DMS53 treated with DMSO at 0.1 percent for 48 hours (cell line): ENCODE data around the gene OR5AC2.
A peak's percentile ranks its signal among the peaks of the same experiment; 100 is the strongest.

Experiments used
- DNase-seq: peaks from one replicate; lab custom pipeline; 2025; ENCODE audit not compliant: unreplicated experiment; lab: John Stamatoyannopoulos, UW

Gene OR5AC2, protein sequence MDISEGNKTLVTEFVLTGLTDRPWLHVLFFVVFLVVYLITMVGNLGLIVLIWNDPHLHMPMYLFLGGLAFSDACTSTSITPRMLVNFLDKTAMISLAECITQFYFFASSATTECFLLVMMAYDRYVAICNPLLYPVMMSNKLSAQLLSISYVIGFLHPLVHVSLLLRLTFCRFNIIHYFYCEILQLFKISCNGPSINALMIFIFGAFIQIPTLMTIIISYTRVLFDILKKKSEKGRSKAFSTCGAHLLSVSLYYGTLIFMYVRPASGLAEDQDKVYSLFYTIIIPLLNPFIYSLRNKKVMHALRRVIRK

DNA sequence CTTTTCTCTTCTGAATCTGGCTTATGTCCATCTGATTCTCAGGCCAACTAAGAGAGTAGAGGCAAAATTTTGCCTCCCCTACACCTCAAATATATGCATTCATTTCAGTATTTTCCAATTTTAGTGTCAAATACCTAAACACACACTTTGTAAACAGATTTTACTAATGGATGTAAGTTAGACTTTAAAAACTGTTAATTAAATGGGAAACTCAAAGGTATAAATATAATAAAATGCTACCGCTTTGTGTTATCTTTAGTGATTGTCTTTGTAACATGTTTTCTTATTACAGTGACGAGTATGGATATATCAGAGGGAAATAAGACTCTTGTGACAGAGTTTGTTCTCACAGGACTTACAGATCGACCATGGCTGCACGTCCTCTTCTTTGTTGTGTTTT lies at the start of gene OR5AC2:
OR5AC2 (plus strand) TSS at position 301 of the 400 bp plus-strand sequence; CDS start at position 301, 0 bp downstream.
- DNase-seq = no peak

DNA sequence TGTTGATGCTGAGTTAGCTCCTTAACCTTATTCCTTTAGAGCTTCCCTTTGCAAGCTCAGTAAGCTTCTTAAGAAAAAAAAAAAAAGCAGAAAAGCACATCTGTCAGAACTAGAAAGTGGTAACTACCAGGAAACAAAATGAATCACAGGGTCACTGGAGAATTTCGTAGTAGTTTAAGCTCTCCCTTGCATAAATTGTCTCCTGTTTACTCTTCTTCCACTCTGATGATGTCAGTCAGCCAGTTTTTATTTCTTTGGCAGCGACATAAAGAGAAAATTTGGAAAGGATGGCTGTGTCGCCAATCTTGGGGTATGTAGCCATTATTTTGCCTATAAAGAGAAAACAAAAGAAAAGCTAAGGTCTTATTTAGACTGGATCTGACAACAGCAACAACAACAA lies 48.7 kb upstream of the OR5AC2 start:
- no peak for DNase-seq

DNA sequence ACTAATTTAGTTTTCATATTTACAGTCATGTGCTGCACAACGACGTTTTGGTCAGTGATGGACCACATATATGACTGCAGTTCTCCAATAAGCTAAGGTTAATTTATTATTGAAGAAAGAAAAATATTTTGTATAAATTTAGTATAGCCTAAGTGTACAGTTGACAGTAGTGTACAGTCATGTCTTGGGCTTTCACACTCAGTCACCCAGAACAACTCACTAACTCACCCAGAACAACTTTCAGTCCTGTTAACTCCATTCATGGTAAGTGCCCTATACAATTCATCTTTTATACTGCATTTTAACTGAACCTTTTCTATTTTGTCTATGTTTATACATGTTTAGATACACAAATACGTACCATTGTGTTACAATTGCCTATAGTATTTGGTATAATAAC lies 48.1 kb upstream of the OR5AC2 start:
- no peak for DNase-seq

DNA sequence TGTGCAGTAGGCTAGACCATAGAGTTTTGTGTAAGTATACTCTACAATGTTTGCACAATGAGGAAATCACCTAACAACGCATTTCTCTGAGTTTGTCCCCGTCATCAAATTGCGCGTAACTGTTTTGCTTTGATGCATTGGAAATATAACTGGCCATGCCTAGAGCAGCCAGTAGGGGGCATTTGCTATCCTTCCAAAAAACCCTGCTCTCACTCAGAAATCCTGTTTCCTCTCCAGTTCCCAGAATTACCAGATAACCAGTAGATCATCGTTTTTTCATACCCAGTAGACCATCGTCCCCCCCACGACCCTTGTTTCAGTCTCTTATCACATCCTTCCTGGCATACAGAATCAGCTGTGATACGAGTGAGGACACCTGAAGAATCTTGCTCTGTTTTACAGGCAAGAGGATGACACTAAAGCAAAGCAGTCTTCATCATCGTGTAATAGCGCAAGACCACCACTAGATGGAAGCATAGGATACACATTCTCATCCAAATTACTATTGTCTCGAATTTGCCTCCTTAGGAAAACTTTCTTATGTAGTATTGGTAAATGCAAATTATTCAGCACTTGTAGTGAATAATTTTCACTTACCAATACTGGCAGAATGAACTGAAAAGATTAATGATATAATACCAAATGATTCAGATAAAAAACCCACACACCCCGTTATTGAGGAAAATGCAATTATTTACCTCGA lies 47.5 kb upstream of the OR5AC2 start:
- DNase-seq = peak; percentile 89

DNA sequence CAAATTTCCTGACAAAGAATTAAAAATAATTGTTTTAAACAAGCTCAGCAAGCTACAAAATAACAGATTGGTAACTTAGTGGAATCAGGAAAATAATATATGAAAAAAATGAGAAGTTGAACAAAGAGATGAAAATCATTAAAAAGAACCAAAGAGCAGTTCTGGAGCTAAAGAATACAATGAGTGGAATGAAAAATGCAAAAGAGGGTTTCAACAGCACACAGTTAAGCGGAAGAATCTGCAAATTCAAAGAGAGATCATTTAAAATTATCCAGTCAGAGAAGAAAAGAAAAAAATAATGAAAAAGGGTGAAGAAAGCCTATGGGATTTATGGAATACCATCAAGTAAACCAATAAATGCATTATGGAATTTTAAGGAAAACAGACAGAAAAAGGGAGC lies 45.6 kb upstream of the OR5AC2 start:
- no peak for DNase-seq

DNA sequence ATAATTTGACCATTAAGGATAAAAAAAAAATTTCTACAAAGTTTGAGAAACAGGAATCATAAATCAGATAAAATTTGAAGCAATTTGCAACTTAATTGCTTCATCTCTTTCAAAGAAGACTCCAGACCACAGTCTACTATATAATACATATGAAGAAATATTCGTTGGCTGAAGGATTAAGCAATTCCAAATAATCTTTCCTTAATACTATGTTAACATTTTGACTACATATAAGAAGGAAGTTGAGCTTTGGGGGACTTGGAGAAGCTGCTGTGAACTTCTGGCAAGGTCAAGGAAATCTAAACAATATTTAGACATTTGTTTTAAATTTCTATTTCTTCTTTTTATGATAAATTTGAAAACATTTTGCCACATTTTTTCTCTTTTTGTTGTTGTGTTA lies 38.4 kb upstream of the OR5AC2 start:
- no peak for DNase-seq

DNA sequence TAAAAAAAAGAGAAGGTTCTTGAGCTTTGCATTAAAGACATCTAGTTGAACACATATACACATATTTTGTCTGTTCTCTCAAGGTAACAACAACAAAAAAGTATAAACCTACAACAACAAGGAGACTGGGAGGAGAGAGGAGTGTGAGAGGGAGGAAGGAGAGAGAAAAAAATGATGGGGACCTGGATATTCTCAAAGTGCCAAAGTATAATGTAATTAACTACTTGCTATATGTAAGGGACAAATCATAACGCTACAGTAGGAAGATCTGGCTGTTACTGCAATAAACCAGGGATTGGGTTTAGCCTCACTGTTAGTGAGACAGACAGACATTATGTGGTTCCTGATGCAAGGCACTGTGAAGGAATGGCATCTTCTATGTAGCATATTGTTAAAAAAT lies 37.7 kb upstream of the OR5AC2 start:
- DNase-seq = no peak

DNA sequence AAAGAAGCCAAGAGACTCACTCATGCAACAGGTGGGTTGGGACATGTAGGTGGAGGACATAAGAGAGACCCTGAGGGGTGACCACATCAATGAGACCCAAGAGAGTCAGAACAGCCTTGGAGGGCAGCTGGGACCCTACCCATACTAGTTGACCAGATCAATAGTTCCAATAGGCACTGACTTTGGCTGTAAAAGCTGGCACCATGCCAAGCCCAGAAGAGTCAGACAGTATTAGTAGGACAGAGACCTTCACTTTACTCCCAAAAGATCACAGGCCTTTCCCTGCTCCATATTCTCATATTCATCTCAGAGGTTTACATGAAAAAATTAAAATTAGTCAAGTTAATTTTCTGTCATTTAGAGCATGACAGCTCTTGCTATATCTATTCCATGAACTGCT lies 30.9 kb upstream of the OR5AC2 start:
- DNase-seq = no peak

DNA sequence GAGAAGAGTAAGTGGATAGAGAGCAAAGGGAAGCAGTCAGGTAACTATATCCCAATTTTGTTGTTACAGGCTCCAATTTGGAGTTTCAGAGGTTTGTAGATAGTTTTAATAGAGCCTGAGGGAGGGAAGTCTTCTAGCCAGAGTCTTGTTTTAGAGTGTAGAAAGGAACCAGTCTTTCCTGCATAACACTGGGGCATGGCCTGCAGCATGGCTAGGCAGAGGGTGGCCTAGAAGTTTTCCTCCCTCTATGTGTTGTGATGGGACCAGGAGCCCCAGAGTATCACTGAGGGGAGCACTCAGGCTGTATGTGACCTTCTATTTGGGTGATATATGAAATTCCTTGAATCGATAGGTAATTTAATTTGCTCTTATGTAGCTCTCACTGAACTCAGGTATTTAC lies 29.3 kb upstream of the OR5AC2 start:
- DNase-seq = no peak

DNA sequence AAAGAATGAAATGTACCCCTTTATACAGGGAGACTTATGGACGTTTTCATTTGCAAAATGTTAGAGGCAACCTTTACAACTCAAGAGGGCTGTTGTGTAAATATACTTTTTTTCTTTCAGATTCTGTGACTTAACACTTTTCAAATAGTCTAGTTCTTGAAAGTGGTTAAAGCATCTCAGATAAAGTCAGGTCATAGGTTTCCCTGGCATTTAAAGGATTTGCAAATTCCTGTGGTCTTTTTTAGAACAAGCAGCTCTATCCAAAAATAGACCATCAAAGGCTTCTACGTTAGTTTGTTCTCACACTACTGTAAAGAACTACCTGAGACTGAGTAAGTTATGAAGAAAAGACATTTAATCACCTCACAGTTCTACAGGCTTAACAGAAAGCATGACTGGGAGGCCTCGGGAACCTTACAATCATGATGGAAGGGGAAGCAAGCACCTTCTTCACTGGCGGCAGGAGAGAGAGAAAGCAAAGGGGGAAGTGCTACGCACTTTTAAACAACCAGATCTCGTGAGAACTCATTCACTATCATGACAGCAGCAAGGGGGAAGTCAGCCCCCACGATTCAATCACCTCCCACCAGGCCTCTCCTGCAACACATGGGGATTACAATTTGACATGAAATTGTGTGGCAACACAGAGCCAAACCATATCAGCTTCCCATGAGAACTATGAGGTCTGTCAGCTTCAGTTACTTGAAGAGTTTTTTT lies 28.6 kb upstream of the OR5AC2 start:
- no peak for DNase-seq

DNA sequence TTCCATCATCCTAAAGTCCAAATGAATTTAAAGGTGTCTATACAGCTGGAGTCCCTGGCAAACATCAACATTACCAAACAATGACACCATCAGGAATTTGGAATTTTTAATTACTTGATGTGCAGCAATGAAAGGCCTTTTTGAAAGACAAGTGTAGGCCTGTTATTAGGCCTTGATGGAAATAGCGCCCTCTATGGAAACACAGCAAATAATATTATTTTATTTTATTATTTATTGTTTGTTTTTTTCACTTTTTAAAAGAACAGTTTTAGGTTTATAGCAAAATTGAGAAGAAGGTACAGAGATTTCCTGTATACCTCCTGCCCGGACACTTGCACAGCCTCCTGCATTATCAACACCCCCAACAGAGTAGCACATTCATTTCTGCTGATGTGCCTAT lies 18.1 kb upstream of the OR5AC2 start:
- DNase-seq = no peak

DNA sequence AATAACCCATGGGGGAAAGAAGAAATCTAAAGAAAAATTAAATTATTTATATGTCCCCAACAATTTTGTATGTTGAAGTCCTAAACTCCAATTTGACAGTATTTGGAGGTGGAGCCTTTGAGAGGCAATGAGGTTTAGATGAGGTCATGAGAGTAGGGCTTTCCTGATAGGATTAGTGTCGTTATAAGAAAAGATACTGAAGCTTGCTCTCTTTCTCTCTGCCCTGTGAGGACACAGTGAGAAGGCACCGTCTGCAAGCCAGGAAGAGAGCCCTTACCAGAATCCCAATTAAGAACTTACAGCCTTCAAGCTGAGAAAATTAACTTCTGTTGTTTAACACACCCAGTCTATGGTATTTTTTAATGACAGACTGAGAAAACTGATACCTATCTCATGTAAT lies 16.1 kb upstream of the OR5AC2 start:
- DNase-seq = no peak

DNA sequence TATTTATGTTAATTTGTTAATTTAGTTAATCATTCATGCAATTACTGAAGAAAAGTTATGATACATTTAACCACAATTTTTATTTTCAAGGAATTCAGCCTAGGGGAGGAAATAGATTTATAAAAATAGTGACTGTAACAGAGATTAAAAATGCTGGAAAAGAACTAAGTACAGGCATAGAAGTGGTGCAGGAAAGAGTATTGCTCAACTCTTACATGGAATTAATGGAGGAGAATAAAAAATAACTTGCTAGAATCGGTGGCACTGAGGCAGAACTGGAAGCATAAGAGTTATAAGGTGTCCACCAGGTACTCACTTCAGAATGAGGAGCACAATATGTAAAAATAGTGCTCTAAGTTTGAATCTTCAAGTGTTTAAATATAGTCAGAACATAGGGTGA lies 13.5 kb upstream of the OR5AC2 start:
- DNase-seq = no peak

DNA sequence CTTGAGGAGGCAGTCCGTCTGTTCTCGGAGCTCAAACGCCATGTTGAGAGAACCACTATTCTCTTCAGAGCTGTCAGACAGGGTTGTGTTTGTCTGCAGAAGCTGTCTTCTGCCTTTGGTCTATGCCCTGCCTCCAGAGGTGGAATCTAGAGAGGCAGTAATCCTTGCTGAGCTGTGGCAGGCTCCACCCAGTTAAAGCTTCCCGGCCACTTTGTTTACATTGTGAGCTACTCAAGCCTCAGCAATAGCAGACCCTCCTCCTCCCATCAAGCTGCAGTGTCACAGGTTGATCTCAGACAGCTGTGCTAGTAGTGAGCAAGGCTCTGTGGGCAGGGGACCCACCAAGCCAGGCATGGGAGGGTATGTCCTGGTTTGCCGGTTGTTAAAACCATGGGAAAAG lies 8.9 kb downstream of the OR5AC2 start:
- DNase-seq = peak; percentile 59

DNA sequence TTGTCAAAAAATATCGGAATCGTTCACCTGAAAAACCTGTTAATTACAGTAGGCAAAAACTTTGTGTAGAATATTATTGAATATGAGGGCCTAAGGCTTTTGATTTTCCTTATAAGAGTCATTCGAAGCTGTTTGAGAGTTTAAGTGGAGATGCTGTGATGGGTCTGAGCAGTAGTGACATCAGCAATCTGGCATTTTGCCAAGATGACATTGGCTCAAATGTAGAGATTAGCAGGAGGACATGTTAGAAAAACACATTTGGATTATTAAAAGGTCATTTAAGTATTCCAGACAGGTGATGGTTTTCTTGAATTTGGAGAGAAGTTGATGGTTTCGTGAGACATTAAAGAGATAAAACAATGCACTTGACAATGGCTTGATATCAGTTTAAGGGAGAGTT lies 12.9 kb downstream of the OR5AC2 start:
- DNase-seq = peak; percentile 8

DNA sequence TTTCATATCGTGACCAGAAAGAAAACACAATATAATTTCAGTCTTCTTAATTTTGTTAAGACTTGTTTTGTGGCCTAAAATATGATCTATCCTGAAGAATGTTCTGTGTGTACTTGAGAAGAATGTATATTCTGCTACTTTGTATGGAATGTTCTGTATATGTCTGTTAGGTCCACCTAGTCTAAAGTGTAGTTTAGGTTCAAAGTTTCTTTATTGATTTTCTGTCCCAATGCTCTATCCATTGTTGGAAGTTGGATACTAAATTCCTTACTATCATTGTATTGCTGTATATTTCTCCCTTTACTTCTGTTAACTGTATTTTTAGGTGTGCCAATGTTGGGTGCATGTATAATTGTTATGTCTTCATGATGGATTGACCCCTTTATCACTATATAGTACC lies 21.2 kb downstream of the OR5AC2 start:
- DNase-seq = no peak

DNA sequence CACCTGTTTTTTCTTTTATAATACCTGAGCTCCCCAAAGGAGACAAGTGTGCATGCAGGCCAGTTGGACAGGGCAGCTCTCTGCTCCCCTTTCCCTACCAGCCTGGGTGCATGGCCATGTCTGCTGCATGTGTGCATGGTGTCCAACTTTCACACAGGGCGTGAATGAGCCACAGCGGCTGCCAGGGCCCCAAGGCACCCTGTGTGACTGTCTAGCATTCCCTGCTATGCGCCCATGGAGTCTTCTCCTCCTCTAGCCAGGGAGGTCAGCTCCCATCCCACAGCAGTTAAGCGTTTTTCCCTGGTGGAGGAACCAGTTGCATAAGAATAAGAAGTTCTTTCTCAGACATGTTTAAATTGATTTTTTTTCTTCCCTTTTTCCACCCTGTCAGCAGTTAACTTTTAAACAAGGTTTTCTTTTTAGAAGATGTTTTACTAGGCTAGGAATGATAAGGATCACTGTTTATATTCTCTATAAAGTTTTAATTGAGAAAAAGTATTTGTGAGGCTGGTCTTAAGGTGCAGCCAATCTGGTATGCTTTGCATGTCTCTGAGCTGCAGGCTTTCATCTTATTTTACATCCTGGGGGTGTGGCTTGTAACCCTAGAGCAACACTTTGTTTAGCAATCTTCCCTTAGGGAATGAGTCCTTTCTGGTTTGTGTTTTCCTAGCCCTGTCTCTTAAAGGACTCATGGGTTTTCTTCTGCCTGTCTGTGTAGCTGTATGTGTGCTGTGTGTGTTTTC lies 23.0 kb downstream of the OR5AC2 start:
- DNase-seq = no peak

DNA sequence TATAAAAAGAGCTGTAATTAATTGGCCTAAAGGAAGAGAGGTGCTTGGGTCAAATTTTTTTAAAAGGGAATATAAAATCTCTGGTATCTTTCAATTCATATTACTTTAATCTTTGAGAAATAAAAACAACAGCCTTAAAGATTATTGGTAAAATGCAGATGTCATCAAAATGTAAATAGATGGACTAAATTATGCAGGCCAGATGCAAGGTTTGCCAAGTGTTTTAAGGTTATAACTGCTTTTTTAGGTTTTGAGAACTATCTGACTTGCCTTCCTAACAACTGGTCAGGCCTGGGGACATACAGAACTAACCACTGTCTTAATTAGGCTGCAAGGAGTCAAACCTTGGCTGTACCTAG lies 23.6 kb downstream of the OR5AC2 start:
- no peak for DNase-seq

DNA sequence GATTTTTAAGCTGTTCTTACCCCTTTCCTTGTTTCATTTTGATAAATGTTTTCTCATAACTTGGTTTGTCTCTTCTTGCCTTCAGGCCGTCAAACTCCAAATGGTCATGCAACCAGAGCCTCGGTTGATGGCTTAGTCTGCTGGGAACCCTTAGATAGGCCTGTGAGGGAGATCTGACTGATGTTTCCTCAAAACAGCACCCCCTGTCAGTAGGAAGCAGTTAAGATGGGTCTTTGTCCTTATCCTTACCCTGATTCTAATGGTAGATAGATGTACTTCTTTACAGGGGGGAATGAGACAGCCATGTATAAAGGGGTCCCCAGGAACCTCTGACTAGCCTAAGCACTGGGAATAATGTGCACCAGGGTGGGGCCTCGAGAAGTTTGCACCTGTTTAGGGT lies 27.3 kb downstream of the OR5AC2 start:
- no peak for DNase-seq

DNA sequence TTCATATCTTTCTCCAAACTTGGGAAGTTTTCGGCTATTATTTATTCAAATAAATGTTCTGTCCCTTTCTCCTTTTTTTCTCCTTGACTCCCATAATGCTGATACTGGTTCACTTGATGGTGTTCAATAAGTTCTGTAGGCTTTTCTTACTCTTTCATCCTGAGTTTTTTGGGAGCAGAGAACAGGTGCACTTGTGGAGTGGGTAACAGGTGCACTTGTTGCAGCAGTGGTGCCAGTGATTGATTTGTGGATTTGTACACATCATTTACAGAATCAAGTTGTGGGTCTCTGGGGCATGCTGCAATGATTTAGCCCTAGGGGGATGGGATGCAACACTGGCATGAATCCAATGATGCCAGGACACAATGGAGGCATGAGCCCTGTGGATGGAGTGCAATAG lies 28.7 kb downstream of the OR5AC2 start:
- DNase-seq = no peak

DNA sequence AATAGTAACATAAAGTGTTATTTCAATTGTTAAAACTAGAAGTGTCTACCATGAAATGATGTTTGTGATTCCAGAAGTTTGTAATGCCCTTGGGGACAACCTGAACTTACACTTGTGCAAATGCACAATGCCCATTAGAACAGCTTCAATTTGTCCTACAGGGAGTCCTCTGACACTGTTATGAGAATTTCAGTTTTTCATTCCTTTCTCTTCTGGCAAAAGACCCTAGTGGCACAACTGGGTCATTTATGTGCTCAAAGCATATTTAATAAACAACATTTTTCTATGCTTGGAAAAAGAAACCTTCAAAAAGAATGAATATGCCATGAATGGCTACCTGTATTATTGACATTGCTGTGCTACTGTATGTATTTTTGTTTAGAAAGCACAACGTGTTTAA lies 43.4 kb downstream of the OR5AC2 start, which contains the start of gene OR5H1:
OR5H1 (plus strand) TSS at position 301 of the 400 bp plus-strand sequence. CDS start 1,977 bp downstream, outside the sequence.
- no peak for DNase-seq
